ENCODE data around the gene HAPLN2.

The HAPLN2 gene

DNA sequence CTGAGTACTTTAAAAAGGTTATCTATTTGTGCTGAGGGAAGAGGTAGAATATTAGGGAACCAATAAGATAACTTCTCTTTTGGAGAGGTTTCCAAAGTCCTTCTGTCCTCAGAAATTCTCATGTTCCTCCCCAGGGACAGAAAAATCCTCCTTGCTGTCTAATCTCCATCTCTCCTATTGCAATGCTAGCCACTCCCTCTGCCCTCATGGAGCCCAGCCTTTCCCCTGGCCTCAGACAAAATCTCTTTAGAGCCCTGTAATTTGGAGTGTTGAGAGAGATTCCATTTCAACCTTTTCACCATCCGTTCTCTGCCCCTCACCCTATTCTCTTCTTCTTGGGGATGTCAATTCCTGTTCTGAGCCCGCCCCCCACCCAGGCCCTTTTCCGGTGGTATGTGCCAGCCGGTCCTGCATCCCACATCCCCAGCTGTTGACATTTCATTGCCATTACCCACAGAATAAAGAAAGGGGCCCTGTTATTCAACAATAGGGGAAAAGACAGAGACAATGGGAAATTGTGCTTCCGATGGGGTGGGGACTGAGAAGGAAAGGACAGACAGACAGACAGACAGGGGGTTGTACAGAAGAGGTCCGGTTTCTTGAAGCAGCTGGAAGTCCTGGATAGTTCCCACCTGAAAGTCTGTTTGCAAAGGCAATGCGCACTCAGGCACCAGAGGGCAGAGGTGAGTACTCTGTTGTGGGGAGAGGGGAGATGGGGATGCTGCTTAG is at the start of gene HAPLN2:
Gene HAPLN2, plus strand, starts transcription at position 563 of the 729 bp plus-strand sequence. CDS start 4,076 bp downstream, outside the sequence.
- Histone ChIP-seq H3K4me1 (ENCODE audit: control insufficient read depth, insufficient read depth, low read length) (peaks cover 4% of the 10 kb centered on the region; the same call in 1 of the 2 replicates), H3K27ac (ENCODE audit: low read depth, low read length) (no peak within 1 kb of the TSS), H3K36me3 (ENCODE audit: control insufficient read depth, insufficient read depth, low read length) (no peaks in the 10 kb centered on the region), H3K4me3 (ENCODE audit: low read depth, low read length) (no peak within 1 kb of the TSS), H3K27me3 (ENCODE audit: control insufficient read depth, insufficient read depth, low read length) (peaks cover 52% of the 10 kb centered on the region), H3K9me3 (ENCODE audit: control insufficient read depth, insufficient read depth, low read depth, low read length) (no peaks in the 10 kb centered on the region), H3K9ac (ENCODE audit: low read length) (no peak within 1 kb of the TSS)

DNA sequence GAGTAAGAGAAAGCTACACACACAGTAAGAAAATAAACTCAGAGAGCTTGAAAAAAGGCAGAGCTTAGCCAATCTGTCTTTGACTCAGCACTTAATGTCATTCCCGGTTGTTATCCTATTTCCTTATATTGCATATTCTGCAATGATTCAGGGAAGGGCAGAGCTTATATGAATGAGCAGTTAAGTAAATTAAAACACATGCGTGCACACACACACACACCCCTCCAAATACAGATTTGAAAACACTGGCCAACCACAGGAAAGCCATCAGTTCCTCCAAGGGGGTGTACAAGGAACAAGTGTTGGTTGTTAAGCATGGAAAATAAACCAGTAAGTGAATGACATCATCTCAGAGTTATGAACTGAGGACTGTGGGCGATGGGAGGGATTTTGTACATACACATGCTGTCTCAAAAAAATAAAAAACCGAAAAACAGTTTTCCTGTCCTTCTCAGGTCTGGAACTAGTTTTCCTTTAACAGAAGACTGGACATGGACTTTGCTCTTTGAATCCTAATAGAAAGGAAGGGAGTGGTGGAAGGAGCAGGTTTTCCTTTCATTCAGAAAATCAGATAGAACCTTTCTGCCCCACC is 47.9 kb upstream of the HAPLN2 start:
- no peaks in the 10 kb centered on the region for H3K27me3 ChIP-seq (ENCODE audit: control insufficient read depth, insufficient read depth, low read length)
- no peaks in the 10 kb centered on the region for H3K9me3 ChIP-seq (ENCODE audit: control insufficient read depth, insufficient read depth, low read depth, low read length)
- peaks cover 22% of the 10 kb centered on the region for H3K36me3 ChIP-seq (ENCODE audit: control insufficient read depth, insufficient read depth, low read length)
- peak overlapping the region; percentile 86 for H3K4me3 ChIP-seq (ENCODE audit: low read depth, low read length)
- H3K27ac ChIP-seq (ENCODE audit: low read depth, low read length), result no peak overlapping the region
- peaks cover 9% of the 10 kb centered on the region; the same call in 1 of the 2 replicates for H3K4me1 ChIP-seq (ENCODE audit: control insufficient read depth, insufficient read depth, low read length)
- H3K9ac ChIP-seq (ENCODE audit: low read length), result peak overlapping the region; percentile 77

DNA sequence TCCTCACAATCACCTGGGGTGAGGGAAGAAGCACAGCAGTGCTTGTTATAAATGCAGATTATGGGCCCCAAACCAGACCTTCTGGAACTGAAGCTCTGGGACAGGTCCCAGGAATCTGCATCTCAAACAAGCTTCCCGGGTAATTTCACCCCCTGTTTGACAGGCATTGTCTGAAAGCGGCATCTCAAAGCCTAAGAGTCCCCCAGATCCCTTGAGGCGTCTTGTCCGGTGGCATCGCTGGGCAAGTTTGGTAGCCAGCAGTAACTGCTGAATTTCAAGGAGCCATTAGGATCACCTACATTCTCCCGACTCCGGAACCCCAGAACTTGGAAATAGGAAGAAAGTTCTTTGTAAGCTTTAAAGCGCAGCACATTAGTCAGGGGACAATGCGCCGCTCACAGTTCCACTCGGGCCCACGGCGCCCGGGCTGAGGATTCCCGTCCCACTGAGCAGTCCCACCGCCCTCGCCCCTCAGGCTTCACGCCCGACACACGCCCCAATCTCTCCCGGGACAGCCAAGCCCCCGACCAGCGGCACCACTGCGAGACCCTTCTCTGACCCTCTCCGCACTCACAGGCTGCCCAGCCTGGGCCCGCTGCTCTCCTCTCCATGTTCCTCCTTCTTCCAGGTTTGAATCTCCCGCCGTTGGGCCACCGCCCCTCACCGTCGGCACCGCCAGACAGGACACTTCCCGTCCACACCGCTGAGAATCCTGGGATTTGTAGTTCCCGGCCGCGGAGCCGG is 47.1 kb upstream of the HAPLN2 start, which contains the start of gene IQGAP3:
Gene IQGAP3, minus strand, starts transcription at position 647 of the 744 bp plus-strand sequence. Its CDS starts 36 bp downstream, at position 611.
- Histone ChIP-seq H3K36me3 (ENCODE audit: control insufficient read depth, insufficient read depth, low read length) (peaks cover 18% of the 10 kb centered on the region; the same call in 1 of the 2 replicates), H3K9me3 (ENCODE audit: control insufficient read depth, insufficient read depth, low read depth, low read length) (no peaks in the 10 kb centered on the region), H3K4me1 (ENCODE audit: control insufficient read depth, insufficient read depth, low read length) (peaks cover 9% of the 10 kb centered on the region; the same call in 1 of the 2 replicates), H3K27ac (ENCODE audit: low read depth, low read length) (no peak within 1 kb of the TSS), H3K9ac (ENCODE audit: low read length) (peak within 1 kb of the TSS; percentile 77), H3K4me3 (ENCODE audit: low read depth, low read length) (peak within 1 kb of the TSS; percentile 86), H3K27me3 (ENCODE audit: control insufficient read depth, insufficient read depth, low read length) (no peaks in the 10 kb centered on the region)

DNA sequence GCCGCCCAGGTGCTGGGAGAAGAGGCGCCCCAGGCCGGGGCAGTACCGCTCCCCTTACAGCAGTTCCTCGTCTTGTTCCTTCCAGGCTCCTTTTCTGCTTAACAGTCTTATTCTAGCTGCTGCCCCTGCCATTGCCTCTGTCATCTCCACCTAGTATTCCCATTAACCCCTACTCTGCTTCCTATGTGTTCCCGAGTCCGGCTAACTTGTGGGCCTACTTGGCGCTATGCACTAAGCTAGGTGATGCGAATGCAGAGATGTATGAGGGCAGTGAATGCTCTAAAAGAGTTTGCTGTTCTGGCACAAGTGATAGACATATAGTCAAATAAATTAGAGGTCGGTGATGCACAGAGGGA is 46.6 kb upstream of the HAPLN2 start:
- H3K4me3 ChIP-seq (ENCODE audit: low read depth, low read length), result peak overlapping the region; percentile 86
- H3K9ac ChIP-seq (ENCODE audit: low read length), result no peak overlapping the region

DNA sequence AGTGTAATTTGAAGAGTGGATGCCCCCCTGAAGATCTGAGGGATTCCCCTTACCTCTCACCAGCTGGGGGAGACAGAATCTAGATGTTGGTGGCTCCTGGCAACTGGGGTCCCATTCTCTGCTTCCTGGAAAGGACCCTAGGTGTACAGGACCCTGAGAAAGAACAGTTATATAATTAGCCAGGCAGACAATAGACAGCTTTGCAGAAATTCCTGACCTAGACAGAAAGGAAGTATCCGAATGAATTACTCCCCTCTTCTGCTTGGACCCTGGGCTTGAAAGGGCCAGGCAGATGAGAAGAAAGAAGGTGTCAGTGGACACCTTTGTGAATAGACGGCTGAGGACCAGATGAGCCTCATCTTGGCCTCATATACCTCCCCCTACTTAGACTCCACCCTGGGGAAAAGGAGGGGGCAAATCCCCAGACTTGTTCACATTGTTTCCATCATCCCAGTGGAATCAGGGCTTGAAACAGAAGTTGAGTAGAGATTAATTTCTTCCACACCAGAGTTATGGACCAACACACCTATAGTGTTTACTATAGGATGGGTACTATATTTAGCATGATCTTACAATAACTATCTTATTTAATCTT is 45.1 kb upstream of the HAPLN2 start:
- Histone ChIP-seq H3K27me3 (ENCODE audit: control insufficient read depth, insufficient read depth, low read length) (no peaks in the 10 kb centered on the region), H3K9me3 (ENCODE audit: control insufficient read depth, insufficient read depth, low read depth, low read length) (no peaks in the 10 kb centered on the region), H3K4me3 (ENCODE audit: low read depth, low read length) (no peak overlapping the region), H3K9ac (ENCODE audit: low read length) (no peak overlapping the region), H3K4me1 (ENCODE audit: control insufficient read depth, insufficient read depth, low read length) (peaks cover 9% of the 10 kb centered on the region; the same call in 1 of the 2 replicates), H3K27ac (ENCODE audit: low read depth, low read length) (no peak overlapping the region), H3K36me3 (ENCODE audit: control insufficient read depth, insufficient read depth, low read length) (peaks cover 5% of the 10 kb centered on the region; the same call in 1 of the 2 replicates)

More for the DNA sequence above, 46.6 kb upstream of the HAPLN2 start:
- no peaks in the 10 kb centered on the region for H3K27me3 ChIP-seq (ENCODE audit: control insufficient read depth, insufficient read depth, low read length)
- H3K9me3 ChIP-seq (ENCODE audit: control insufficient read depth, insufficient read depth, low read depth, low read length), result no peaks in the 10 kb centered on the region
- peaks cover 9% of the 10 kb centered on the region; the same call in 1 of the 2 replicates for H3K4me1 ChIP-seq (ENCODE audit: control insufficient read depth, insufficient read depth, low read length)
- H3K27ac ChIP-seq (ENCODE audit: low read depth, low read length), result no peak overlapping the region
- peaks cover 13% of the 10 kb centered on the region; the same call in 1 of the 2 replicates for H3K36me3 ChIP-seq (ENCODE audit: control insufficient read depth, insufficient read depth, low read length)

DNA sequence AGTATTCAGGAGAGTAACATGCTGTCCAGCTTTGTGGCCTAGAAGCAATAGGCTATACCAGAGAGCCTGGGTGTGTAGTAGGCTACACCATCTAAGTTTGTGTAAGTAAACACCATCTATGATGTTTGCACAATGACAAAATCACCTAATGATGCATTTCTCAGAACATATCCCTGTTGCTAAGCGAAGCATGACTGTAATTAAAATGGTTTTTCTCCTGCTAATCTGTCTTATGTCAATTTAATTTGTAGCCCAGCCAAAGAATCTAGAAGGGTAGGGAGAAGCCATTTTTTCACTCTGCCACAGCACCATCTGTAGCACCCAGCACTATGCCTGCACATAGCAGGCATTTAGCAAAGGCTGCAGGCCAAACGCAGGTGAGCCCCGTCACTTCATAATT is 41.7 kb upstream of the HAPLN2 start:
- no peaks in the 10 kb centered on the region for H3K4me1 ChIP-seq (ENCODE audit: control insufficient read depth, insufficient read depth, low read length)
- H3K27me3 ChIP-seq (ENCODE audit: control insufficient read depth, insufficient read depth, low read length), result no peaks in the 10 kb centered on the region
- H3K9me3 ChIP-seq (ENCODE audit: control insufficient read depth, insufficient read depth, low read depth, low read length), result no peaks in the 10 kb centered on the region
- H3K27ac ChIP-seq (ENCODE audit: low read depth, low read length), result no peak overlapping the region
- no peak overlapping the region for H3K9ac ChIP-seq (ENCODE audit: low read length)
- H3K4me3 ChIP-seq (ENCODE audit: low read depth, low read length), result no peak overlapping the region
- no peaks in the 10 kb centered on the region for H3K36me3 ChIP-seq (ENCODE audit: control insufficient read depth, insufficient read depth, low read length)

DNA sequence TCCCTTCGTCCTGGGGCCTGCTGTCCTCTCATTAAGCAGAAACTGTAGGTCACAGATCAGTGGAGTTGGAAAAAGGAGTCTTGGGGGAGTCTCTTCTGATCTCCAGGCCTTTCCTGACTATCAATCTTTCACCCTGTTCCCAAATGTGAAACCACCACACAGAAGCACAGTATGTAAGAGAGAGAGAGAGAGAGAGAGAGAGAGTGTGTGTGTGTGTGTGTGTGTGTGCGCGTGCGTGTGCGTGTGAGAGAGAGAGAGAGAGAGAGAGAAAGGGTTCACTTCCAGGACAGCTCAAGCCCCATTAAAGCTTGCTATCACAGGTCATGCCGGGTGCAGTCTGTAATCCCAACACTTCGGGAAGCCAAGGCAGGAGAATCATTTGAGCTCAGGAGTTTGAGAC is 41.2 kb upstream of the HAPLN2 start:
- Histone ChIP-seq H3K36me3 (ENCODE audit: control insufficient read depth, insufficient read depth, low read length) (no peaks in the 10 kb centered on the region), H3K27me3 (ENCODE audit: control insufficient read depth, insufficient read depth, low read length) (no peaks in the 10 kb centered on the region), H3K9me3 (ENCODE audit: control insufficient read depth, insufficient read depth, low read depth, low read length) (no peaks in the 10 kb centered on the region), H3K9ac (ENCODE audit: low read length) (no peak overlapping the region), H3K4me3 (ENCODE audit: low read depth, low read length) (no peak overlapping the region), H3K4me1 (ENCODE audit: control insufficient read depth, insufficient read depth, low read length) (no peaks in the 10 kb centered on the region), H3K27ac (ENCODE audit: low read depth, low read length) (no peak overlapping the region)

DNA sequence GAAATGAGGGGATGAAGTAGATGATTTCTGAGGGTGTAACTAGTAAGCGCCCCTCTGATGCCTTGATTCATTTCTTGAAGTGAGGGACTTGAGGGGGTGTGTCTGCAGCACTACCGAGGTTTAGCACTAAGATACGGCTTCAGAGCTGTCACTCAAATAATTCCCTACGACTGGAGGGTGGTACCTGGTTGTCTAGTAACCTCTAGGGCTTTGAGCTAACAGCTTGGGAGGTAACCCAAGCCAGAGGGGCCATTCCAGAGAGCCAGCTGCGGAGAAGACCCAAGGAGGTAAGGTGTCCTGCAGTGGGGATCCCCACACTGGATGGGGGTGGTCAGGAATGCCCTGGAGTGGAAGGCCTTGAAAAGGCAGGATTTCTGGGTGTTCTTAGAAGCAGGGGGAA is 39.7 kb upstream of the HAPLN2 start, which contains the start of gene TTC24:
Gene TTC24, plus strand, starts transcription at position 252 of the 400 bp plus-strand sequence. CDS start 1,642 bp downstream, outside the sequence.
- H3K9me3 ChIP-seq (ENCODE audit: control insufficient read depth, insufficient read depth, low read depth, low read length), result no peaks in the 10 kb centered on the region
- H3K9ac ChIP-seq (ENCODE audit: low read length), result no peak within 1 kb of the TSS
- no peak within 1 kb of the TSS for H3K4me3 ChIP-seq (ENCODE audit: low read depth, low read length)

DNA sequence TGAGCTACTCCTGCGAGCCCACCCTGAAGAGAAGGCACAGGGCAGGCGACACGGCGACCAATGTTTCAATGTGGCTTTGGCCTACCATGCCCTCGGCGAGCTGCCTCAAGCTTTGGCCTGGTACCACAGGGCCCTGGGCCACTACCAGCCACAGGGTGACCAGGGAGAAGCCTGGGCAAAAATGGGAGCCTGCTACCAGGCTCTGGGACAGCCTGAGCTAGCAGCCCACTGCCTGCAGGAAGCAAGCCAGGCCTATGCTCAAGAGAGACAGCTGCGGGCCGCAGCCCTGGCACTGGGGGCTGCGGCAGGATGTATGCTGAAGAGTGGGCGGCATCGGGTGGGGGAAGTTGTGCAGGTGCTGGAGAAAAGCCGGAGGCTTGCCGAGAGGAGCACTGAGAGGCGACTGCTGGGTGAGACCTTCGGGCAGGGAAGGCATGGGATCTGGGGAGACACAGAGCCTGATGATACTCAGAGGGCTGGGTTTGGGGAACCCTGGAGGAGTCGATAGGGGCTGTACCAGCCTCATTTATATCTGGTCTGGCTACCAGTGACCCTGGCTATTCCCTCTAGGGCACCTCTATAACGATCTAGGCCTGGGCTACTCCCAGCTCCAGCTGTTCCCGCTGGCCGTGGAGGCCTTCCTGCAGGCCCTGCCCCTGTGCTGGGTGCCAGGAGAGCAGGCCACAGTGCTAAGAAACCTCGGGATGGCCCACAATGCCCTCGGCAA is 37.4 kb upstream of the HAPLN2 start:
- peaks cover 10% of the 10 kb centered on the region for H3K4me1 ChIP-seq (ENCODE audit: control insufficient read depth, insufficient read depth, low read length)
- H3K9me3 ChIP-seq (ENCODE audit: control insufficient read depth, insufficient read depth, low read depth, low read length), result no peaks in the 10 kb centered on the region
- no peak overlapping the region for H3K4me3 ChIP-seq (ENCODE audit: low read depth, low read length)
- no peak overlapping the region for H3K9ac ChIP-seq (ENCODE audit: low read length)
- H3K36me3 ChIP-seq (ENCODE audit: control insufficient read depth, insufficient read depth, low read length), result no peaks in the 10 kb centered on the region
- H3K27me3 ChIP-seq (ENCODE audit: control insufficient read depth, insufficient read depth, low read length), result no peaks in the 10 kb centered on the region
- H3K27ac ChIP-seq (ENCODE audit: low read depth, low read length), result no peak overlapping the region

More for the DNA sequence above, 39.7 kb upstream of the HAPLN2 start, which contains the start of gene TTC24:
- H3K36me3 ChIP-seq (ENCODE audit: control insufficient read depth, insufficient read depth, low read length), result no peaks in the 10 kb centered on the region
- H3K27ac ChIP-seq (ENCODE audit: low read depth, low read length), result no peak within 1 kb of the TSS
- peaks cover 2% of the 10 kb centered on the region for H3K4me1 ChIP-seq (ENCODE audit: control insufficient read depth, insufficient read depth, low read length)
- H3K27me3 ChIP-seq (ENCODE audit: control insufficient read depth, insufficient read depth, low read length), result no peaks in the 10 kb centered on the region

DNA sequence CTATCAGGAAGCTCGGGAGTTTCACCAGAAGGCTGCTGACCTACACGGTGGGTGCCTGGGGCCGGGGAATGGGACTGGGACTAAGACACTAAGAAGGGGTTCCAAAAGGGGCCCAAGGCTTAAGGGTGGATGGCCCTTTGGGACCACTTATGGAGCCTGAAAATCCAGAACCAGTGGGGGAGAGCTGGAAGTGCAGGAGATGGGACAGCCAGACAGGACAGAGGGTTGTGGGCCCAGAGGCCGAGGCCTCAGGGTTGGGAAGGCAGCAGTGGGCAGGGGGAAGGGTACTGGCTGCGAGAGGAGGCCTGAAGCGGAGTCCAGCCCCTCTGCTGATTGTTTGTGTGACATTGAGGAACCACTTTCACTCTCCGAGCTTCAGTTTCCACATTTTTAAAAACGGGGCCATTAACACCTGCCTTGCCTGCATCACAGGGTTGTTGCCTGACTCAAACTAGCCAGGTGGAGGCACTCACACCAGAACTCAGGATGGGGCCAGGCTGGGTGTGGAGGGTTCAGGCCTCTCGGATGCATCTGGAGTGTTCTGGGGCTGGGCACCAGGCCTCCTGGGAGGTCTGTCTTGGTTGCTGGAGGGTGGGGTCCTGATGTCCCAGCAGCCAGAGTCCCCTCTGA is 36.7 kb upstream of the HAPLN2 start:
- Histone ChIP-seq H3K36me3 (ENCODE audit: control insufficient read depth, insufficient read depth, low read length) (no peaks in the 10 kb centered on the region), H3K27ac (ENCODE audit: low read depth, low read length) (no peak overlapping the region), H3K4me1 (ENCODE audit: control insufficient read depth, insufficient read depth, low read length) (peaks cover 10% of the 10 kb centered on the region), H3K27me3 (ENCODE audit: control insufficient read depth, insufficient read depth, low read length) (no peaks in the 10 kb centered on the region), H3K4me3 (ENCODE audit: low read depth, low read length) (no peak overlapping the region), H3K9ac (ENCODE audit: low read length) (no peak overlapping the region), H3K9me3 (ENCODE audit: control insufficient read depth, insufficient read depth, low read depth, low read length) (no peaks in the 10 kb centered on the region)

Data from HUES6 (cell line).